ENCODE data around the gene RBMS3.

- no peak for TF ChIP-seq CTCF (conservative IDR thresholded peaks at IDR 0.05; ENCODE audit: low read length)
- TF ChIP-seq EZH2phosphoT487 (IDR thresholded peaks at IDR 0.05; ENCODE audit: borderline replicate concordance, low read depth, low read length): no peak
These were observed 653.9 kb downstream of the RBMS3 start for GRCh38 chr3:29934751-29935150.

Data from OCI-LY7 (cell line).